ENCODE results near the gene RAPGEF6. TPM values are rescaled to one million over a fixed set of nuclear protein-coding genes. Genes with fewer than 3 reads are reported as not detected.

RAPGEF6 gene
- total RNA-seq, 6 experiments from 2014 or later = 7.3 to 12.0 (median 10.2) TPM

GRCh38 chr5:131609774-131610173, 25.3 kb downstream of the RAPGEF6 start:
- Mint-ChIP-seq H3K4me1 (ENCODE audit: low read depth) (peaks cover 38% of the 10 kb centered on the region), H3K27ac (peak overlapping the region; percentile 77), H3K36me3 (ENCODE audit: low read depth) (no peaks in the 10 kb centered on the region), H3K4me3 (no peak overlapping the region), H3K9me3 (no peaks in the 10 kb centered on the region), H3K27me3 (ENCODE audit: insufficient read depth) (no peaks in the 10 kb centered on the region)
- no peak for DNase-seq
- TF ChIP-seq CTCF (IDR thresholded peaks at IDR 0.05) = no peak

- Mint-ChIP-seq H3K27ac (no peak overlapping the region; the same call in 1 of the 2 replicates), H3K4me1 (ENCODE audit: low read depth) (peaks cover 31% of the 10 kb centered on the region), H3K27me3 (ENCODE audit: insufficient read depth) (no peaks in the 10 kb centered on the region), H3K4me3 (no peak overlapping the region), H3K36me3 (ENCODE audit: low read depth) (no peaks in the 10 kb centered on the region), H3K9me3 (no peaks in the 10 kb centered on the region)
- no peak for TF ChIP-seq CTCF (IDR thresholded peaks at IDR 0.05)
- DNase-seq = no peak
Measured at GRCh38 chr5:131608597-131608996, 26.4 kb downstream of the RAPGEF6 start.

- no peaks in the 10 kb centered on the region for H3K9me3 Mint-ChIP-seq
- H3K4me1 Mint-ChIP-seq (ENCODE audit: low read depth) = peaks cover 31% of the 10 kb centered on the region
- H3K27me3 Mint-ChIP-seq (ENCODE audit: insufficient read depth) = no peaks in the 10 kb centered on the region
- no peak for TF ChIP-seq CTCF (IDR thresholded peaks at IDR 0.05)
- H3K36me3 Mint-ChIP-seq (ENCODE audit: low read depth) = no peaks in the 10 kb centered on the region
- H3K27ac Mint-ChIP-seq = no peak overlapping the region
- no peak for DNase-seq
- no peak overlapping the region for H3K4me3 Mint-ChIP-seq
Measured at GRCh38 chr5:131607903-131608540, 27.0 kb downstream of the RAPGEF6 start.

DNA sequence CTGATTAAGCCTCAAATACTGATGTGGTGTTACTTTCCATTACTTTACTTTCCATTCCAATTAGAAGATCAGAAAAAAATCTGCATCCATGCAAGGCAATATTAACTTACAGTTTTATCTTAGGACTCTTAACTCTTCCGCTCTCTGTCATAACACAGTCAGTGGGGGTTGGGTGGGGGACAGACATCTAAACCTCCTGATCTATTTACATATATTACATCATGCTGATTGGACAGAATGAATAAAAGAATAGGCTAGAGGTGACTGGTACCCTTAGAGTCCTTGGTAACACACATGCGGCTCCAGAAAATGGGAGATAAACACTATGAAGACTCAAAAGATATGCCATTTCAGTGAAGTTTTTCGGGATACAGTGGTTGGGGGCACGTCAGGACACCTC, 27.6 kb downstream of the RAPGEF6 start:
- Mint-ChIP-seq H3K27me3 (ENCODE audit: insufficient read depth) (no peaks in the 10 kb centered on the region), H3K4me1 (ENCODE audit: low read depth) (peaks cover 31% of the 10 kb centered on the region), H3K9me3 (no peaks in the 10 kb centered on the region), H3K4me3 (no peak overlapping the region), H3K36me3 (ENCODE audit: low read depth) (no peaks in the 10 kb centered on the region), H3K27ac (no peak overlapping the region)
- no peak for TF ChIP-seq CTCF (IDR thresholded peaks at IDR 0.05)
- no peak for DNase-seq

DNA sequence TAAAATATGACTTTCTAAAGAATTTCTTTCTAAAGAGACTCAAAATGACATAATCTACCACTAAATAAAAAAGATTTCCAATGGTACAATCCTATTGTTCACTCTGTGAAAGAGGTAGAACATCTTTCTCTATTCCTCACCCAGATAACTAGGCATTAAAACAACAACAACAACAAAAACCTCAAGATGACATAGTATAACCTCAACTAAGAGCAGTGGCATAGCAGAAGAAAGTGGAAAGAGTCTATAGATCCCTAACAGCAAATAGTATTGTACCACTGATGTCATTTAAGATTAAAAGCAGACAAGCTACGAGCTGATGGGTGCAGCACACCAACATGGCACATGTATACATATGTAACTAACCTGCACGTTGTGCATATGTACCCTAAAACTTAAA, 29.9 kb downstream of the RAPGEF6 start:
- TF ChIP-seq CTCF (IDR thresholded peaks at IDR 0.05) = no peak
- peaks cover 5% of the 10 kb centered on the region for H3K36me3 Mint-ChIP-seq (ENCODE audit: low read depth)
- peaks cover 18% of the 10 kb centered on the region for H3K4me1 Mint-ChIP-seq (ENCODE audit: low read depth)
- no peaks in the 10 kb centered on the region for H3K27me3 Mint-ChIP-seq (ENCODE audit: insufficient read depth)
- no peaks in the 10 kb centered on the region for H3K9me3 Mint-ChIP-seq
- no peak overlapping the region for H3K27ac Mint-ChIP-seq
- DNase-seq = no peak
- H3K4me3 Mint-ChIP-seq = no peak overlapping the region

All from HFFc6 (cell line).